ENCODE measurements around the gene PKD2.

GRCh38 chr4:87965501-87965975 lies 41.9 kb upstream of the PKD2 start:
- TF ChIP-seq CTCF (IDR thresholded peaks at IDR 0.05; ENCODE audit: low read length) (no peak), EZH2 (optimal IDR thresholded peaks at IDR 0.05; ENCODE audit: low read depth, low read length) (no peak)

All from MM.1S (cell line).